HFF-Myc (cell line): ENCODE results near the gene PLCL1.

Experiments used
- DNase-seq: peaks from one replicate; pipeline ENCODE4 v3.0.0-alpha.2; 2011; ENCODE audit warnings: low read depth; ENCODE audit errors: extremely low read depth
- H3K4me3 ChIP-seq: replicated peaks from 2 replicates; pipeline ENCODE4 v1.5.1; 2011; ENCODE audit warnings: low read depth, mild to moderate bottlenecking, control low read depth, low read length
- CTCF ChIP-seq: IDR thresholded peaks from 2 replicates; pipeline ENCODE4 v1.5.1; 2012; ENCODE audit warnings: mild to moderate bottlenecking, low read depth, low read length, control low read depth; ENCODE audit errors: missing control alignments

The PLCL1 gene

GRCh38 chr2:197839327-197839726 is 34.9 kb downstream of the PLCL1 start:
- DNase-seq = no peak

GRCh38 chr2:197839856-197840255 is 35.5 kb downstream of the PLCL1 start:
- no peak for DNase-seq
- no peak for TF ChIP-seq CTCF
- no peak overlapping the region for H3K4me3 ChIP-seq

More at GRCh38 chr2:197839327-197839726, 34.9 kb downstream of the PLCL1 start:
- H3K4me3 ChIP-seq = no peak overlapping the region
- TF ChIP-seq CTCF = no peak

GRCh38 chr2:197846128-197846527 is 41.7 kb downstream of the PLCL1 start:
- TF ChIP-seq CTCF = no peak
- H3K4me3 ChIP-seq = no peak overlapping the region
- no peak for DNase-seq

GRCh38 chr2:197846777-197847176 is 42.4 kb downstream of the PLCL1 start:
- DNase-seq = no peak
- no peak overlapping the region for H3K4me3 ChIP-seq
- no peak for TF ChIP-seq CTCF

- no peak for DNase-seq
- H3K4me3 ChIP-seq = no peak overlapping the region
- no peak for TF ChIP-seq CTCF
Observed at GRCh38 chr2:197847651-197848401, 43.4 kb downstream of the PLCL1 start.

- no peak overlapping the region for H3K4me3 ChIP-seq
- no peak for TF ChIP-seq CTCF
- no peak for DNase-seq
Observed at GRCh38 chr2:197848602-197849001, 44.2 kb downstream of the PLCL1 start.
